SK-N-SH (cell line): ENCODE measurements around the gene PCP2. TPM values are rescaled to one million over a fixed set of nuclear protein-coding genes. Genes with fewer than 3 reads are reported as not detected.
A peak's percentile ranks its signal among the peaks of the same experiment; 100 is the strongest.

Source experiments
- CTCF ChIA-PET: fragments of 300-600, 350-600 bp; formaldehyde crosslinking; extraction: SDS; loops from one replicate; lab custom pipeline; 2021; lab: Yijun Ruan, JAX
- POLR2A ChIA-PET: fragments of 350-600 bp; sonication (Branson Sonifier 250); formaldehyde crosslinking; extraction: SDS; loops from one replicate; lab custom pipeline; 2020; ENCODE audit warnings: antibody characterized with exemption, inconsistent platforms; lab: Yijun Ruan, JAX
- DNase-seq: peaks from one replicate; pipeline ENCODE4 v3.0.0; 2012
- H2AFZ ChIP-seq: fragments of 200-600 bp; sonication (generic); 2 replicates; pipeline ENCODE4 v1.8.1; 2016; ENCODE audit warnings: antibody characterized with exemption, mild to moderate bottlenecking, low read depth
- H3F3A ChIP-seq: fragments of 200-600 bp; sonication (generic); replicated peaks from 2 replicates; pipeline ENCODE3; 2016; ENCODE audit warnings: antibody characterized with exemption, mild to moderate bottlenecking; ENCODE audit not compliant: insufficient read depth
- H3K27ac ChIP-seq, 2 experiments: fragments of 200-500 bp in 1 of 2; fragments of 200-600 bp in 1 of 2; sonication (Bioruptor generic) in 1 of 2; sonication (generic), shearing (Covaris generic) in 1 of 2; 2 replicates each; pipeline versions ENCODE4 v1.5.1 to v1.6.1; 2014 to 2016; ENCODE audit warnings: low read depth in 2 of 2, inconsistent platforms in 1 of 2, low read length in 1 of 2, mild to moderate bottlenecking in 1 of 2, mixed read lengths in 1 of 2
- H3K27me3 ChIP-seq: fragments of 200-600 bp; sonication (generic), shearing (Covaris generic); 2 replicates; pipeline ENCODE4 v1.6.1; 2016; ENCODE audit warnings: mixed run types; ENCODE audit not compliant: insufficient read depth
- H3K36me3 ChIP-seq, 2 experiments: fragments of 200-500 bp in 1 of 2; fragments of 200-600 bp in 1 of 2; sonication (Bioruptor generic) in 1 of 2; sonication (generic) in 1 of 2; replicated peaks in 1 of 2; 2 replicates each; pipeline versions ENCODE3 to v1.5.1; 2014 to 2016; ENCODE audit warnings: low read length in 1 of 2, mild to moderate bottlenecking in 1 of 2; ENCODE audit not compliant: insufficient read depth in 2 of 2, control insufficient read depth in 1 of 2
- H3K4me1 ChIP-seq, 2 experiments: fragments of 200-500 bp in 1 of 2; fragments of 200-600 bp in 1 of 2; sonication (Bioruptor generic) in 1 of 2; sonication (generic), shearing (Covaris generic) in 1 of 2; 2 replicates each; pipeline versions ENCODE4 v1.5.1 to v1.6.1; 2014 to 2016; ENCODE audit warnings: low read depth in 1 of 2, low read length in 1 of 2, mixed run types in 1 of 2; ENCODE audit not compliant: insufficient read depth in 2 of 2, control insufficient read depth in 1 of 2
- H3K4me2 ChIP-seq: fragments of 200-600 bp; sonication (generic), shearing (Covaris generic); 2 replicates; pipeline ENCODE4 v1.6.1; 2017; ENCODE audit warnings: mixed run types
- H3K4me3 ChIP-seq, 2 experiments: fragments of 200-500 bp in 1 of 2; fragments of 200-600 bp in 1 of 2; sonication (Bioruptor generic) in 1 of 2; sonication (generic), shearing (Covaris generic) in 1 of 2; 2 replicates each; pipeline versions ENCODE4 v1.5.1 to v1.8.1; 2014 to 2016; ENCODE audit warnings: low read depth in 2 of 2, inconsistent platforms in 1 of 2, low read length in 1 of 2, mild to moderate bottlenecking in 1 of 2, mixed read lengths in 1 of 2, moderate library complexity in 1 of 2
- H3K79me2 ChIP-seq: fragments of 200-600 bp; sonication (generic); 2 replicates; pipeline ENCODE4 v1.8.1; 2017; ENCODE audit warnings: mild to moderate bottlenecking; ENCODE audit not compliant: insufficient read depth
- H3K9ac ChIP-seq: fragments of 200-600 bp; sonication (generic); 2 replicates; pipeline ENCODE4 v1.6.1; 2017; ENCODE audit warnings: mixed run types
- H3K9me2 ChIP-seq: fragments of 200-600 bp; sonication (generic); 2 replicates; pipeline ENCODE4 v1.6.1; 2017; ENCODE audit warnings: mixed run types
- H3K9me3 ChIP-seq: fragments of 200-600 bp; sonication (generic); 2 replicates; pipeline ENCODE4 v1.6.1; 2017; ENCODE audit warnings: mixed run types, mild to moderate bottlenecking, moderate library complexity
- H4K20me1 ChIP-seq: fragments of 200-600 bp; sonication (generic); 2 replicates; pipeline ENCODE4 v1.6.1; 2017; ENCODE audit warnings: mild to moderate bottlenecking, mixed run types; ENCODE audit not compliant: insufficient read depth
- ELF1 ChIP-seq: IDR thresholded peaks from 2 replicates; pipeline ENCODE4 v1.4.0; 2012
- EP300 ChIP-seq, 2 experiments: IDR thresholded peaks; 2 replicates each; pipeline versions ENCODE4 v1.4.0 to v1.6.1; 2012; ENCODE audit warnings: borderline replicate concordance in 1 of 2, low read depth in 1 of 2, low read length in 1 of 2
- EZH2phosphoT487 ChIP-seq: fragments of 200-600 bp; sonication (generic); IDR thresholded peaks from 2 replicates; pipeline ENCODE4 v1.6.1; 2017; ENCODE audit warnings: low read depth, mixed run types, mild to moderate bottlenecking, antibody characterized with exemption, moderate library complexity, borderline replicate concordance
- FOXJ3 ChIP-seq: sonication (generic); formaldehyde crosslinking; IDR thresholded peaks from 2 replicates; pipeline ENCODE4 v1.5.1; 2020; ENCODE audit warnings: mild to moderate bottlenecking, missing genetic modification reagents
- GATA2 ChIP-seq: sonication (generic); formaldehyde crosslinking; IDR thresholded peaks from 2 replicates; pipeline ENCODE4 v1.5.0; 2020; ENCODE audit warnings: mild to moderate bottlenecking, missing genetic modification reagents
- JUND ChIP-seq: IDR thresholded peaks from 2 replicates; pipeline ENCODE4 v1.4.0; 2012
- MXI1 ChIP-seq: IDR thresholded peaks from 2 replicates; pipeline ENCODE4 v1.6.1; 2012; ENCODE audit warnings: mild to moderate bottlenecking, low read depth, low read length, improper control_type of control experiment
- NFIC ChIP-seq: IDR thresholded peaks from 2 replicates; pipeline ENCODE4 v1.4.0; 2012; ENCODE audit warnings: borderline replicate concordance
- NRF1 ChIP-seq: IDR thresholded peaks from 2 replicates; pipeline ENCODE4 v1.6.1; 2012; ENCODE audit warnings: low read depth, mild to moderate bottlenecking, low read length
- RAD21 ChIP-seq: IDR thresholded peaks from 2 replicates; pipeline ENCODE4 v1.6.1; 2012; ENCODE audit warnings: mild to moderate bottlenecking, low read length
- RCOR1 ChIP-seq: fragments of 150-350 bp; IDR thresholded peaks from 2 replicates; pipeline ENCODE4 v1.6.1; 2017; ENCODE audit warnings: antibody characterized with exemption, low read length
- RXRA ChIP-seq: IDR thresholded peaks from 2 replicates; pipeline ENCODE4 v1.4.0; 2012; ENCODE audit warnings: low read depth, mild to moderate bottlenecking, borderline replicate concordance
- SIN3A ChIP-seq: IDR thresholded peaks from 2 replicates; pipeline ENCODE4 v1.6.1; 2012; ENCODE audit warnings: low read depth, mild to moderate bottlenecking, low read length, moderate library complexity, borderline replicate concordance
- TEAD4 ChIP-seq: IDR thresholded peaks from 2 replicates; pipeline ENCODE4 v1.4.0; 2012; ENCODE audit warnings: mild to moderate bottlenecking, borderline replicate concordance; ENCODE audit not compliant: insufficient read depth
- WGBS: methylation state at CpG from one replicate; pipeline ENCODE4 v1.1.6; 2017; ENCODE audit warnings: low lambda C conversion rate; 5-methylcytosine and 5-hydroxymethylcytosine counted together
- polyA plus RNA-seq, 3 experiments: library from polyadenylated mRNA; depleted of rRNA; stranded (reverse); fragments of >200 nt; gene quantifications; 2 replicates each; pipeline ENCODE4 v1.2.3, GENCODE V29; 2012
- TF ChIP-seq, protein P1 (sequence below): fragments of 150-350 bp; IDR thresholded peaks from 2 replicates; pipeline ENCODE4 v1.6.1; 2017; ENCODE audit warnings: antibody characterized with exemption, low read length, low read depth, borderline replicate concordance
- TF ChIP-seq, protein P2 (sequence below): fragments of 150-350 bp; IDR thresholded peaks from 2 replicates; pipeline ENCODE4 v1.6.1; 2016; ENCODE audit warnings: mild to moderate bottlenecking, low read depth, low read length
- TF ChIP-seq, protein P3 (sequence below): IDR thresholded peaks from 2 replicates; pipeline ENCODE4; 2012
- TF ChIP-seq, protein P4 (sequence below): IDR thresholded peaks from 2 replicates; pipeline ENCODE4 v1.4.0; 2012; ENCODE audit warnings: low read depth, borderline replicate concordance

PCP2 gene
- polyA plus RNA-seq, 1 of the 3 experiments (the other 2 are of a cell fraction) = not detected

DNA sequence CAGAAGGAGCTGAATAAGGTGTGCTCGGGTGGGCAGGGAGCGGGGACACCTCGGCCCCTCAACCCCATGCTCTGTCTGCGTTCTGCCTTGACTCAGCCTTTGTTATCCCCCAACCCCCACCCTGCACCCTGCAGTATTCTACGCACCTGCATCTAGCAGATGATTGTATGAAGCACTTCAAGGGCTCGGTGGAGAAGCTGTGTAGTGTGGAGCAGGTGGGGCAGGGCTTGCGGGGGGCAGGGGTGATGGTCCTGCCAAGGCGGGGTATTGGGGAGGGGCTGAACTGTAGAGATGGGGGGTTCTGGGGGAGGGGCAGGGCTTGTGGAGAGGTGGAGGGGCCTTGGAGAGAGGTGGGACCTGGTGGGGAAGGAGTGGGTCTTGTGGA, 9.5 kb upstream of the PCP2 start:
- Histone ChIP-seq H3K4me2 (no peak overlapping the region), H3K9ac (no peak overlapping the region), H2AFZ (no peak overlapping the region), H3K9me3 (no peaks in the 10 kb centered on the region), H3K4me1 (no peaks in the 10 kb centered on the region), H3K27ac (no peak overlapping the region)
- TF ChIP-seq GATA2 (no peak), JUND (no peak), FOXJ3 (no peak), MXI1 (no peak), NRF1 (no peak), RAD21 (no peak), TEAD4 (no peak), EZH2phosphoT487 (no peak)
- TF ChIP-seq, protein P1, sequence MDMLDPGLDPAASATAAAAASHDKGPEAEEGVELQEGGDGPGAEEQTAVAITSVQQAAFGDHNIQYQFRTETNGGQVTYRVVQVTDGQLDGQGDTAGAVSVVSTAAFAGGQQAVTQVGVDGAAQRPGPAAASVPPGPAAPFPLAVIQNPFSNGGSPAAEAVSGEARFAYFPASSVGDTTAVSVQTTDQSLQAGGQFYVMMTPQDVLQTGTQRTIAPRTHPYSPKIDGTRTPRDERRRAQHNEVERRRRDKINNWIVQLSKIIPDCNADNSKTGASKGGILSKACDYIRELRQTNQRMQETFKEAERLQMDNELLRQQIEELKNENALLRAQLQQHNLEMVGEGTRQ = no peak
- TF ChIP-seq, protein P2, sequence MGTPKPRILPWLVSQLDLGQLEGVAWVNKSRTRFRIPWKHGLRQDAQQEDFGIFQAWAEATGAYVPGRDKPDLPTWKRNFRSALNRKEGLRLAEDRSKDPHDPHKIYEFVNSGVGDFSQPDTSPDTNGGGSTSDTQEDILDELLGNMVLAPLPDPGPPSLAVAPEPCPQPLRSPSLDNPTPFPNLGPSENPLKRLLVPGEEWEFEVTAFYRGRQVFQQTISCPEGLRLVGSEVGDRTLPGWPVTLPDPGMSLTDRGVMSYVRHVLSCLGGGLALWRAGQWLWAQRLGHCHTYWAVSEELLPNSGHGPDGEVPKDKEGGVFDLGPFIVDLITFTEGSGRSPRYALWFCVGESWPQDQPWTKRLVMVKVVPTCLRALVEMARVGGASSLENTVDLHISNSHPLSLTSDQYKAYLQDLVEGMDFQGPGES = no peak
- TF ChIP-seq, all 33 proteins: peak for 0
- Histone ChIP-seq H3K79me2 (no peaks in the 10 kb centered on the region), H3F3A (peaks cover 4% of the 10 kb centered on the region), H3K4me3 (no peak overlapping the region), H3K36me3 (no peaks in the 10 kb centered on the region), H3K27me3 (peaks cover 27% of the 10 kb centered on the region), H3K9me2 (no peaks in the 10 kb centered on the region), H4K20me1 (no peaks in the 10 kb centered on the region)
- POLR2A ChIA-PET = no interaction called here
- CTCF ChIA-PET = no interaction called here
- peak; percentile 19 for DNase-seq
- WGBS = 66% methylated on average over 4 of the region's 8 CpGs

DNA sequence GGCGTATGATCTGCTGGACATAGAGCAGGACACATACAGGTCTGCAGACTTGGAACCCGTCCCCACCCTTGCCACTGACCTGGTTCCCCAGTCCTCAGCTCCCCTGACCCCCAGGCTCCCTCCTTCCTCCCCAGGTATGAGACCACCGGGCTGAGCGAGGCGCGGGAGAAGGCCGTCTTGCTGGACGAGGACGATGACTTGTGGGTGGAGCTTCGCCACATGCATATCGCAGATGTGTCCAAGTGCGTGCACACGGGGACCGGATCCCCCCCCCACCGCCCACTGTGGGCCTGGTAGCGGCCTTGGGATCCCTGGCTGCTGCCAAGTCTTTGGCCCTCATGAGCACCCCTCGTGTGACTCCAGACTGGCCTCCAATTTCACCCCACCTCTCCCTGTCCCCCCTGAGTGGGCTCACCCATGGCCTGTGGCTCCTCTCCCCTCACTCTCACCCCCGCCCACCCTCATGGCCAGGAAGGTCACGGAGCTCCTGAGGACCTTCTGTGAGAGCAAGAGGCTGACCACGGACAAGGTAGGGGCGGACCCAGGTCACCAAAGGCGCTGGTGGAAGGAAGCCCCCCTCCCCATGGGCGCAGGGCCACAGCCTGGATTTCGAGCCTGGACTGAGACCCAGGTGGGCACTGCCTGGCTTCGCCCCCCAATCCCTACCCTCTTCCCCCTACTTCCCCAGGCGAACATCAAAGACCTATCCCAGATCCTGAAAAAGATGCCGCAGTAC, 8.9 kb upstream of the PCP2 start:
- 42% methylated on average over 14 of the region's 27 CpGs for WGBS
- DNase-seq = no peak
- Histone ChIP-seq H4K20me1 (no peaks in the 10 kb centered on the region), H3K79me2 (no peaks in the 10 kb centered on the region), H3F3A (peaks cover 4% of the 10 kb centered on the region), H3K4me2 (no peak overlapping the region), H3K9ac (no peak overlapping the region), H3K27ac (no peak overlapping the region), H3K9me2 (no peaks in the 10 kb centered on the region), H3K4me3 (no peak overlapping the region), H3K9me3 (no peaks in the 10 kb centered on the region), H3K36me3 (no peaks in the 10 kb centered on the region), H3K4me1 (no peaks in the 10 kb centered on the region), H3K27me3 (peaks cover 33% of the 10 kb centered on the region), H2AFZ (no peak overlapping the region)
- CTCF ChIA-PET = interaction anchor here (1.0 to 1.3 kb wide), 3 partner anchors 38 to 158 kb away, joined by 3 to 4 read pairs (median 3); partner anchors contain the start of gene TRAPPC5
- POLR2A ChIA-PET = interaction anchor here (1.4 kb wide), 1 partner anchor 13 kb away, joined by 6 read pairs; the partner anchor contains the start of genes PET100 and XAB2
- TF ChIP-seq, protein P3, sequence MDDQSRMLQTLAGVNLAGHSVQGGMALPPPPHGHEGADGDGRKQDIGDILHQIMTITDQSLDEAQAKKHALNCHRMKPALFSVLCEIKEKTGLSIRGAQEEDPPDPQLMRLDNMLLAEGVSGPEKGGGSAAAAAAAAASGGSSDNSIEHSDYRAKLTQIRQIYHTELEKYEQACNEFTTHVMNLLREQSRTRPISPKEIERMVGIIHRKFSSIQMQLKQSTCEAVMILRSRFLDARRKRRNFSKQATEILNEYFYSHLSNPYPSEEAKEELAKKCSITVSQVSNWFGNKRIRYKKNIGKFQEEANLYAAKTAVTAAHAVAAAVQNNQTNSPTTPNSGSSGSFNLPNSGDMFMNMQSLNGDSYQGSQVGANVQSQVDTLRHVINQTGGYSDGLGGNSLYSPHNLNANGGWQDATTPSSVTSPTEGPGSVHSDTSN = no peak
- TF ChIP-seq, protein P4, sequence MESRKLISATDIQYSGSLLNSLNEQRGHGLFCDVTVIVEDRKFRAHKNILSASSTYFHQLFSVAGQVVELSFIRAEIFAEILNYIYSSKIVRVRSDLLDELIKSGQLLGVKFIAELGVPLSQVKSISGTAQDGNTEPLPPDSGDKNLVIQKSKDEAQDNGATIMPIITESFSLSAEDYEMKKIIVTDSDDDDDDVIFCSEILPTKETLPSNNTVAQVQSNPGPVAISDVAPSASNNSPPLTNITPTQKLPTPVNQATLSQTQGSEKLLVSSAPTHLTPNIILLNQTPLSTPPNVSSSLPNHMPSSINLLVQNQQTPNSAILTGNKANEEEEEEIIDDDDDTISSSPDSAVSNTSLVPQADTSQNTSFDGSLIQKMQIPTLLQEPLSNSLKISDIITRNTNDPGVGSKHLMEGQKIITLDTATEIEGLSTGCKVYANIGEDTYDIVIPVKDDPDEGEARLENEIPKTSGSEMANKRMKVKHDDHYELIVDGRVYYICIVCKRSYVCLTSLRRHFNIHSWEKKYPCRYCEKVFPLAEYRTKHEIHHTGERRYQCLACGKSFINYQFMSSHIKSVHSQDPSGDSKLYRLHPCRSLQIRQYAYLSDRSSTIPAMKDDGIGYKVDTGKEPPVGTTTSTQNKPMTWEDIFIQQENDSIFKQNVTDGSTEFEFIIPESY = no peak
- TF ChIP-seq TEAD4 (no peak), RAD21 (no peak), NFIC (no peak), MXI1 (no peak), SIN3A (no peak), ELF1 (no peak), RXRA (no peak), EP300 (IDR thresholded peaks at IDR 0.05; ENCODE audit: borderline replicate concordance in 1 of 2, low read depth in 1 of 2, low read length in 1 of 2) (no peak), FOXJ3 (no peak), JUND (no peak), RCOR1 (no peak)
